K562 (cell line): ENCODE results near the gene PSMD1. TPM values are rescaled to one million over a fixed set of nuclear protein-coding genes. Genes with fewer than 3 reads are reported as not detected.

Source experiments
- CCNT2 ChIP-seq: IDR thresholded peaks from 2 replicates; pipeline ENCODE4 v1.6.1; 2011; ENCODE audit warnings: borderline replicate concordance, low read depth, mild to moderate bottlenecking, moderate library complexity, mixed read lengths, low read length; ENCODE audit not compliant: insufficient read length; ENCODE audit errors: extremely low read depth
- DMBX1 ChIP-seq: fragments of 250-450 bp; sonication (Bioruptor Pico); IDR thresholded peaks from 2 replicates; pipeline ENCODE4 v1.8.0; 2022; ENCODE audit warnings: inconsistent platforms, mild to moderate bottlenecking, moderate library complexity, borderline replicate concordance
- FOXK2 ChIP-seq, 2 experiments: fragments of 450-650 bp; IDR thresholded peaks in 1 of 2; conservative IDR thresholded peaks in 1 of 2; 2 replicates each; pipeline ENCODE4 v1.6.1; 2016; ENCODE audit warnings: low read depth in 2 of 2, mild to moderate bottlenecking in 1 of 2
- HDGF ChIP-seq: fragments of 450-650 bp; IDR thresholded peaks from 2 replicates; pipeline ENCODE4 v1.6.1; 2016
- KLF1 ChIP-seq: fragments of 450-650 bp; IDR thresholded peaks from 2 replicates; pipeline ENCODE4 v1.6.1; 2016; ENCODE audit warnings: missing genetic modification characterization, missing compliant biosample characterization
- KLF16 ChIP-seq: IDR thresholded peaks from 2 replicates; pipeline ENCODE4 v1.6.1; 2016; ENCODE audit warnings: antibody characterized with exemption
- NR1H2 ChIP-seq: sonication (generic); formaldehyde crosslinking; IDR thresholded peaks from 2 replicates; pipeline ENCODE4 v1.4.0; 2020; ENCODE audit warnings: mild to moderate bottlenecking, missing genetic modification reagents
- PRPF4 ChIP-seq: fragments of 200-400 bp; formaldehyde crosslinking; IDR thresholded peaks from one replicate; pipeline ENCODE4 v1.6.1; 2017; ENCODE audit warnings: low read length, low read depth, mild to moderate bottlenecking; ENCODE audit not compliant: insufficient read depth, poor library complexity, severe bottlenecking
- PTRF ChIP-seq: fragments of 450-650 bp; IDR thresholded peaks from 2 replicates; pipeline ENCODE4 v1.6.1; 2016; ENCODE audit warnings: mild to moderate bottlenecking, missing genetic modification characterization, missing compliant biosample characterization
- PYGO2 ChIP-seq: fragments of 450-650 bp; IDR thresholded peaks from 2 replicates; pipeline ENCODE4 v1.6.1; 2016; ENCODE audit warnings: mild to moderate bottlenecking, missing genetic modification characterization, moderate library complexity, missing compliant biosample characterization
- RAD21 ChIP-seq, 2 experiments: fragments of 250-450 bp in 1 of 2; fragments of 450-650 bp in 1 of 2; sonication (Bioruptor Pico) in 1 of 2; formaldehyde crosslinking in 1 of 2; IDR thresholded peaks in 1 of 2; conservative IDR thresholded peaks in 1 of 2; 2 replicates each; pipeline versions ENCODE4 v1.4.0 to v1.8.0; 2020 to 2022; ENCODE audit warnings: mild to moderate bottlenecking in 2 of 2, moderate library complexity in 1 of 2
- ZFP1 ChIP-seq: fragments of 450-650 bp; formaldehyde crosslinking; IDR thresholded peaks from 2 replicates; pipeline ENCODE4 v1.4.0; 2020; ENCODE audit warnings: mild to moderate bottlenecking, mixed read lengths
- polyA plus RNA-seq, 8 experiments: library from polyadenylated mRNA; depleted of rRNA in 4 of 8; stranded (reverse) in 5 of 8; unstranded in 3 of 8; fragments of >200 nt; fragmentation: Nextera tagmentation in 2 of 8; fragmentation: Illumina TruSeq in 1 of 8; extraction: Ambion mirVana in 2 of 8; extraction: Trizol in 1 of 8; gene quantifications; 2 replicates each; pipeline versions ENCODE4 v1.2.1 to v1.2.3, GENCODE V29; 2011 to 2014; ENCODE audit warnings: inconsistent platforms in 1 of 8, missing spikeins in 1 of 8
- total RNA-seq, 7 experiments: library from RNA; depleted of rRNA in 6 of 7; stranded (reverse); fragments of >200 nt in 6 of 7; fragmentation: Illumina TruSeq in 2 of 7; extraction: Trizol in 2 of 7; gene quantifications; 2 replicates each; pipeline versions ENCODE4 v1.2.1 to v1.2.3, GENCODE V29; 2011 to 2021; ENCODE audit warnings: low replicate concordance in 1 of 7
- TF ChIP-seq, protein P1 (sequence below): fragments of 250-450 bp; sonication (Bioruptor Pico); IDR thresholded peaks from 2 replicates; pipeline ENCODE4 v1.8.0; 2021; ENCODE audit warnings: moderate library complexity, mild to moderate bottlenecking, inconsistent platforms
- TF ChIP-seq, protein P2 (sequence below): fragments of 250-450 bp; sonication (Bioruptor Pico); IDR thresholded peaks from 2 replicates; pipeline ENCODE4 v1.8.0; 2021; ENCODE audit warnings: mild to moderate bottlenecking, moderate library complexity
- TF ChIP-seq, protein P3 (sequence below): fragments of 250-450 bp; sonication (Bioruptor Pico); IDR thresholded peaks from 2 replicates; pipeline ENCODE4 v1.5.1; 2021; ENCODE audit warnings: mild to moderate bottlenecking
- TF ChIP-seq, protein P4 (sequence below): fragments of 450-650 bp; IDR thresholded peaks from 2 replicates; pipeline ENCODE4 v1.6.1; 2014; ENCODE audit warnings: low read depth, mild to moderate bottlenecking, moderate library complexity, borderline replicate concordance

The PSMD1 gene
- total and polyA plus RNA-seq, 9 of the 15 experiments (the other 6 are each of a cell fraction or from before 2014, with no cell fraction given): 100 to 257 (median 147) TPM

DNA sequence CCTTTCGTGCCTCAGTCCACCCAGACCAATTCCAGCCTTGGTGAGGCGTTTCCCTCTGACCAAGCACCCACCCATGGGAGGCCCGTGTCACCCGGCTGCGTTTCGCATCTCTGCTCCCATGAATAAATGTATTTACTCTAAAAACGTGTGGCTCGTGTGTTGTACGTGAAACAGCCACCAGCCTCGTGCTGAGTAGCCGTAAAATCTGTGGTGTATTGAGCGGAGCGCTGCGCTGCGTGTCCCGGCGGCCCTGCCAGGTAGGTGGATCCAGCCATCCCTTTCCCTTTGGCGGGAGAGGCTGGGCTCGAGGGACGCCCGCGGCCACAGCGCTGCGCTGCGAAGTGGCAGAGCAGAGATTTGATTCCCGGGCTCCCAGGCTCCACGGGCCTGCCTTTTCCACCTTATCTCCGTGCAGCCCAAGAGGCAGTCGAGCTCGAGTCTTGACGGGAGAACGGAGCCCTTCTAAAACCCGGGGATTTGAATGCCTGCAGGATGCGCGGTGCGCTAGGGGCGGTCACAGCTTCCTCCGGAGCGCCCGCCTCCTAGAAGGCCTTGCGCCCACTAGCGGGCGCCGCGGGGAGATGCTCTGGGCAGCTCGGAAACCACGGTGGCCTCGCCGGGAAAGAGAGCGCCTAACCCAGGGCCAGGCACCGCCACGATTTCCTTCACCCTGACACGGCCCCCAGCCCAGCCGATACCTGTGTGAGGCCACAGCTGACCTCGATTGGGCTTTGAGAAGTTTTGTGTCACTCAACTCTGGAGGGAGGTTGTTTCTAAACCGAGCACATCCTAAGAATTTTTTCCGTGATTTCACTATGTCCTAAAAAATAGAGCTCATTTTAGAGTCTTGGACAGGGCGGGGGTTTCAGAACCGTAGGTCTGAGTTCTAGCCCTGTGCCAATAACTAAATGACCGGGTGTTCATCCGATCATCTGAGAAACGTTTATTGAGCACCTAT, 3.9 kb upstream of the PSMD1 start (continued):
- TF ChIP-seq KLF1 (tag) (no peak), ZFP1 (CRISPR knock-in tag) (no peak), DMBX1 (CRISPR knock-in tag) (no peak), NR1H2 (CRISPR knock-in tag) (no peak), CCNT2 (peak; percentile 26), RAD21 (CRISPR knock-in tag; conservative IDR thresholded peaks at IDR 0.05 in 1 of 2, IDR thresholded peaks at IDR 0.05 in 1 of 2) (peak; percentile 25 to 48; a peak in 2 of 4 replicates), KLF16 (0 out of 2 replicates have a peak, but pooled peaks have one; percentile 15), PYGO2 (tag) (no peak), HDGF (no peak), PTRF (no peak), FOXK2 (conservative IDR thresholded peaks at IDR 0.05 in 1 of 2, IDR thresholded peaks at IDR 0.05 in 1 of 2; ENCODE audit: low read depth in 2 of 2) (no peak), PRPF4 (no peak)
- TF ChIP-seq, protein P1, sequence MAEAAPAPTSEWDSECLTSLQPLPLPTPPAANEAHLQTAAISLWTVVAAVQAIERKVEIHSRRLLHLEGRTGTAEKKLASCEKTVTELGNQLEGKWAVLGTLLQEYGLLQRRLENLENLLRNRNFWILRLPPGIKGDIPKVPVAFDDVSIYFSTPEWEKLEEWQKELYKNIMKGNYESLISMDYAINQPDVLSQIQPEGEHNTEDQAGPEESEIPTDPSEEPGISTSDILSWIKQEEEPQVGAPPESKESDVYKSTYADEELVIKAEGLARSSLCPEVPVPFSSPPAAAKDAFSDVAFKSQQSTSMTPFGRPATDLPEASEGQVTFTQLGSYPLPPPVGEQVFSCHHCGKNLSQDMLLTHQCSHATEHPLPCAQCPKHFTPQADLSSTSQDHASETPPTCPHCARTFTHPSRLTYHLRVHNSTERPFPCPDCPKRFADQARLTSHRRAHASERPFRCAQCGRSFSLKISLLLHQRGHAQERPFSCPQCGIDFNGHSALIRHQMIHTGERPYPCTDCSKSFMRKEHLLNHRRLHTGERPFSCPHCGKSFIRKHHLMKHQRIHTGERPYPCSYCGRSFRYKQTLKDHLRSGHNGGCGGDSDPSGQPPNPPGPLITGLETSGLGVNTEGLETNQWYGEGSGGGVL (CRISPR knock-in tag): no peak
- TF ChIP-seq, protein P2, sequence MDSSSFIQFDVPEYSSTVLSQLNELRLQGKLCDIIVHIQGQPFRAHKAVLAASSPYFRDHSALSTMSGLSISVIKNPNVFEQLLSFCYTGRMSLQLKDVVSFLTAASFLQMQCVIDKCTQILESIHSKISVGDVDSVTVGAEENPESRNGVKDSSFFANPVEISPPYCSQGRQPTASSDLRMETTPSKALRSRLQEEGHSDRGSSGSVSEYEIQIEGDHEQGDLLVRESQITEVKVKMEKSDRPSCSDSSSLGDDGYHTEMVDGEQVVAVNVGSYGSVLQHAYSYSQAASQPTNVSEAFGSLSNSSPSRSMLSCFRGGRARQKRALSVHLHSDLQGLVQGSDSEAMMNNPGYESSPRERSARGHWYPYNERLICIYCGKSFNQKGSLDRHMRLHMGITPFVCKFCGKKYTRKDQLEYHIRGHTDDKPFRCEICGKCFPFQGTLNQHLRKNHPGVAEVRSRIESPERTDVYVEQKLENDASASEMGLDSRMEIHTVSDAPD: no peak
- TF ChIP-seq, protein P3, sequence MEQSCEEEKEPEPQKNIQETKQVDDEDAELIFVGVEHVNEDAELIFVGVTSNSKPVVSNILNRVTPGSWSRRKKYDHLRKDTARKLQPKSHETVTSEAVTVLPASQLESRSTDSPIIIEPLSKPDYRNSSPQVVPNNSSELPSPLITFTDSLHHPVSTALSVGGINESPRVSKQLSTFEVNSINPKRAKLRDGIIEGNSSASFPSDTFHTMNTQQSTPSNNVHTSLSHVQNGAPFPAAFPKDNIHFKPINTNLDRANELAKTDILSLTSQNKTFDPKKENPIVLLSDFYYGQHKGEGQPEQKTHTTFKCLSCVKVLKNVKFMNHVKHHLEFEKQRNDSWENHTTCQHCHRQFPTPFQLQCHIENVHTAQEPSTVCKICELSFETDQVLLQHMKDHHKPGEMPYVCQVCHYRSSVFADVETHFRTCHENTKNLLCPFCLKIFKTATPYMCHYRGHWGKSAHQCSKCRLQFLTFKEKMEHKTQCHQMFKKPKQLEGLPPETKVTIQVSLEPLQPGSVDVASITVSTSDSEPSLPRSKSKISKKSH (CRISPR knock-in tag): no peak
- TF ChIP-seq, protein P4, sequence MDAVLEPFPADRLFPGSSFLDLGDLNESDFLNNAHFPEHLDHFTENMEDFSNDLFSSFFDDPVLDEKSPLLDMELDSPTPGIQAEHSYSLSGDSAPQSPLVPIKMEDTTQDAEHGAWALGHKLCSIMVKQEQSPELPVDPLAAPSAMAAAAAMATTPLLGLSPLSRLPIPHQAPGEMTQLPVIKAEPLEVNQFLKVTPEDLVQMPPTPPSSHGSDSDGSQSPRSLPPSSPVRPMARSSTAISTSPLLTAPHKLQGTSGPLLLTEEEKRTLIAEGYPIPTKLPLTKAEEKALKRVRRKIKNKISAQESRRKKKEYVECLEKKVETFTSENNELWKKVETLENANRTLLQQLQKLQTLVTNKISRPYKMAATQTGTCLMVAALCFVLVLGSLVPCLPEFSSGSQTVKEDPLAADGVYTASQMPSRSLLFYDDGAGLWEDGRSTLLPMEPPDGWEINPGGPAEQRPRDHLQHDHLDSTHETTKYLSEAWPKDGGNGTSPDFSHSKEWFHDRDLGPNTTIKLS: no peak
